ENCODE measurements around the gene FBXL17. TPM values are rescaled to one million over a fixed set of nuclear protein-coding genes. Genes with fewer than 3 reads are reported as not detected.

FBXL17 gene
- total RNA-seq, 1 donor from 2014 or later, result 7.0 TPM

GRCh38 chr5:107853696-107854095 lies 528.2 kb downstream of the FBXL17 start:
- H3K4me3 Mint-ChIP-seq (ENCODE audit: low read depth), result no peak overlapping the region
- H3K36me3 Mint-ChIP-seq (ENCODE audit: low read depth), result peaks cover 2% of the 10 kb centered on the region
- no peak for DNase-seq (ENCODE audit: low spot score)
- intact Hi-C loops (cut with micrococcal nuclease), result no loop called here
- H3K9me3 Mint-ChIP-seq, result peaks cover 2% of the 10 kb centered on the region
- no peak overlapping the region for H3K27ac Mint-ChIP-seq
- peaks cover 4% of the 10 kb centered on the region for H3K4me1 Mint-ChIP-seq (ENCODE audit: low read depth)
- peaks cover 7% of the 10 kb centered on the region for H3K27me3 Mint-ChIP-seq (ENCODE audit: low read depth)

- Mint-ChIP-seq H3K27ac (no peak overlapping the region), H3K4me3 (ENCODE audit: low read depth) (no peak overlapping the region), H3K27me3 (ENCODE audit: low read depth) (peaks cover 7% of the 10 kb centered on the region), H3K4me1 (ENCODE audit: low read depth) (peaks cover 3% of the 10 kb centered on the region), H3K9me3 (no peaks in the 10 kb centered on the region), H3K36me3 (ENCODE audit: low read depth) (no peaks in the 10 kb centered on the region)
- DNase-seq (ENCODE audit: low spot score), result no peak
- intact Hi-C loops (cut with micrococcal nuclease), result no loop called here
These were observed 528.9 kb downstream of the FBXL17 start for GRCh38 chr5:107853031-107853430.

GRCh38 chr5:107849118-107849517 lies 532.8 kb downstream of the FBXL17 start:
- peaks cover 10% of the 10 kb centered on the region for H3K27me3 Mint-ChIP-seq (ENCODE audit: low read depth)
- H3K27ac Mint-ChIP-seq, result no peak overlapping the region
- DNase-seq (ENCODE audit: low spot score), result no peak
- no peaks in the 10 kb centered on the region for H3K36me3 Mint-ChIP-seq (ENCODE audit: low read depth)
- H3K9me3 Mint-ChIP-seq, result no peaks in the 10 kb centered on the region
- intact Hi-C loops (cut with micrococcal nuclease), result no loop called here
- H3K4me1 Mint-ChIP-seq (ENCODE audit: low read depth), result no peaks in the 10 kb centered on the region
- no peak overlapping the region for H3K4me3 Mint-ChIP-seq (ENCODE audit: low read depth)

- no peak for DNase-seq (ENCODE audit: low spot score)
- H3K9me3 Mint-ChIP-seq, result no peaks in the 10 kb centered on the region
- H3K4me1 Mint-ChIP-seq (ENCODE audit: low read depth), result no peaks in the 10 kb centered on the region
- intact Hi-C loops (cut with micrococcal nuclease), result no loop called here
- no peak overlapping the region for H3K4me3 Mint-ChIP-seq (ENCODE audit: low read depth)
- H3K27me3 Mint-ChIP-seq (ENCODE audit: low read depth), result peaks cover 15% of the 10 kb centered on the region
- H3K36me3 Mint-ChIP-seq (ENCODE audit: low read depth), result no peaks in the 10 kb centered on the region
- no peak overlapping the region for H3K27ac Mint-ChIP-seq
These were observed 541.3 kb downstream of the FBXL17 start for GRCh38 chr5:107840592-107840991.

- intact Hi-C loops (cut with micrococcal nuclease), result no loop called here
- no peak overlapping the region for H3K4me3 Mint-ChIP-seq (ENCODE audit: low read depth)
- H3K9me3 Mint-ChIP-seq, result no peaks in the 10 kb centered on the region
- DNase-seq (ENCODE audit: low spot score), result no peak
- H3K36me3 Mint-ChIP-seq (ENCODE audit: low read depth), result no peaks in the 10 kb centered on the region
- H3K4me1 Mint-ChIP-seq (ENCODE audit: low read depth), result no peaks in the 10 kb centered on the region
- H3K27me3 Mint-ChIP-seq (ENCODE audit: low read depth), result peaks cover 12% of the 10 kb centered on the region
- no peak overlapping the region for H3K27ac Mint-ChIP-seq
These were observed 541.7 kb downstream of the FBXL17 start for GRCh38 chr5:107840161-107840560.

GRCh38 chr5:107835096-107835495 lies 546.8 kb downstream of the FBXL17 start:
- no peak overlapping the region for H3K4me3 Mint-ChIP-seq (ENCODE audit: low read depth)
- no peaks in the 10 kb centered on the region for H3K4me1 Mint-ChIP-seq (ENCODE audit: low read depth)
- intact Hi-C loops (cut with micrococcal nuclease), result no loop called here
- DNase-seq (ENCODE audit: low spot score), result no peak
- no peaks in the 10 kb centered on the region for H3K36me3 Mint-ChIP-seq (ENCODE audit: low read depth)
- no peaks in the 10 kb centered on the region for H3K9me3 Mint-ChIP-seq
- no peak overlapping the region for H3K27ac Mint-ChIP-seq
- peaks cover 15% of the 10 kb centered on the region for H3K27me3 Mint-ChIP-seq (ENCODE audit: low read depth)

GRCh38 chr5:107832746-107833145 lies 549.2 kb downstream of the FBXL17 start:
- Mint-ChIP-seq H3K9me3 (no peaks in the 10 kb centered on the region), H3K36me3 (ENCODE audit: low read depth) (no peaks in the 10 kb centered on the region), H3K4me3 (ENCODE audit: low read depth) (no peak overlapping the region), H3K4me1 (ENCODE audit: low read depth) (no peaks in the 10 kb centered on the region), H3K27ac (no peak overlapping the region), H3K27me3 (ENCODE audit: low read depth) (peaks cover 19% of the 10 kb centered on the region)
- intact Hi-C loops (cut with micrococcal nuclease), result no loop called here
- no peak for DNase-seq (ENCODE audit: low spot score)

GRCh38 chr5:107831612-107832395 lies 550.1 kb downstream of the FBXL17 start:
- no peak overlapping the region for H3K27ac Mint-ChIP-seq
- H3K27me3 Mint-ChIP-seq (ENCODE audit: low read depth), result peaks cover 20% of the 10 kb centered on the region
- H3K4me1 Mint-ChIP-seq (ENCODE audit: low read depth), result no peaks in the 10 kb centered on the region
- no peaks in the 10 kb centered on the region for H3K36me3 Mint-ChIP-seq (ENCODE audit: low read depth)
- intact Hi-C loops (cut with micrococcal nuclease), result no loop called here
- no peaks in the 10 kb centered on the region for H3K9me3 Mint-ChIP-seq
- DNase-seq (ENCODE audit: low spot score), result no peak
- no peak overlapping the region for H3K4me3 Mint-ChIP-seq (ENCODE audit: low read depth)

GRCh38 chr5:107830750-107831149 lies 551.1 kb downstream of the FBXL17 start:
- Mint-ChIP-seq H3K4me3 (ENCODE audit: low read depth) (no peak overlapping the region), H3K4me1 (ENCODE audit: low read depth) (no peaks in the 10 kb centered on the region), H3K27ac (no peak overlapping the region), H3K27me3 (ENCODE audit: low read depth) (peaks cover 21% of the 10 kb centered on the region), H3K36me3 (ENCODE audit: low read depth) (no peaks in the 10 kb centered on the region), H3K9me3 (no peaks in the 10 kb centered on the region)
- no peak for DNase-seq (ENCODE audit: low spot score)
- intact Hi-C loops (cut with micrococcal nuclease), result no loop called here

GRCh38 chr5:107826311-107827000 lies 555.4 kb downstream of the FBXL17 start:
- H3K27me3 Mint-ChIP-seq (ENCODE audit: low read depth), result peaks cover 9% of the 10 kb centered on the region
- peaks cover 4% of the 10 kb centered on the region for H3K36me3 Mint-ChIP-seq (ENCODE audit: low read depth)
- no peak overlapping the region for H3K4me3 Mint-ChIP-seq (ENCODE audit: low read depth)
- no peak for DNase-seq (ENCODE audit: low spot score)
- peaks cover 20% of the 10 kb centered on the region for H3K9me3 Mint-ChIP-seq
- H3K27ac Mint-ChIP-seq, result no peak overlapping the region
- intact Hi-C loops (cut with micrococcal nuclease), result no loop called here
- no peaks in the 10 kb centered on the region for H3K4me1 Mint-ChIP-seq (ENCODE audit: low read depth)

GRCh38 chr5:107824821-107825220 lies 557.1 kb downstream of the FBXL17 start:
- Mint-ChIP-seq H3K4me1 (ENCODE audit: low read depth) (no peaks in the 10 kb centered on the region), H3K27ac (no peak overlapping the region), H3K9me3 (peaks cover 20% of the 10 kb centered on the region), H3K27me3 (ENCODE audit: low read depth) (peaks cover 3% of the 10 kb centered on the region), H3K36me3 (ENCODE audit: low read depth) (peaks cover 4% of the 10 kb centered on the region), H3K4me3 (ENCODE audit: low read depth) (no peak overlapping the region)
- intact Hi-C loops (cut with micrococcal nuclease), result no loop called here
- DNase-seq (ENCODE audit: low spot score), result no peak

GRCh38 chr5:107821288-107821687 lies 560.6 kb downstream of the FBXL17 start:
- peaks cover 20% of the 10 kb centered on the region for H3K9me3 Mint-ChIP-seq

GRCh38 chr5:107820429-107820828 lies 561.5 kb downstream of the FBXL17 start:
- H3K27ac Mint-ChIP-seq, result no peak overlapping the region
- H3K4me3 Mint-ChIP-seq (ENCODE audit: low read depth), result no peak overlapping the region
- H3K9me3 Mint-ChIP-seq, result peaks cover 20% of the 10 kb centered on the region
- intact Hi-C loops (cut with micrococcal nuclease), result no loop called here
- no peaks in the 10 kb centered on the region for H3K4me1 Mint-ChIP-seq (ENCODE audit: low read depth)
- H3K27me3 Mint-ChIP-seq (ENCODE audit: low read depth), result peaks cover 2% of the 10 kb centered on the region
- DNase-seq (ENCODE audit: low spot score), result no peak
- peaks cover 4% of the 10 kb centered on the region for H3K36me3 Mint-ChIP-seq (ENCODE audit: low read depth)

More at GRCh38 chr5:107821288-107821687, 560.6 kb downstream of the FBXL17 start:
- intact Hi-C loops (cut with micrococcal nuclease), result no loop called here
- no peak overlapping the region for H3K4me3 Mint-ChIP-seq (ENCODE audit: low read depth)
- H3K36me3 Mint-ChIP-seq (ENCODE audit: low read depth), result peaks cover 4% of the 10 kb centered on the region
- H3K27ac Mint-ChIP-seq, result no peak overlapping the region
- H3K27me3 Mint-ChIP-seq (ENCODE audit: low read depth), result peaks cover 2% of the 10 kb centered on the region
- DNase-seq (ENCODE audit: low spot score), result no peak
- no peaks in the 10 kb centered on the region for H3K4me1 Mint-ChIP-seq (ENCODE audit: low read depth)
